HEK293 (cell line): ENCODE data around the gene RNASEH1.

Source experiments
- BCL11A ChIP-seq: fragments of 450-650 bp; formaldehyde crosslinking; IDR thresholded peaks from 2 replicates; pipeline ENCODE4 v1.5.1; 2016; ENCODE audit warnings: low read depth, missing biosample characterization, missing genetic modification characterization
- EGR2 ChIP-seq: fragments of 450-650 bp; formaldehyde crosslinking; IDR thresholded peaks from 2 replicates; pipeline ENCODE4 v1.5.1; 2016; ENCODE audit warnings: low read depth, missing biosample characterization, missing genetic modification characterization
- GLIS2 ChIP-seq: fragments of 450-650 bp; formaldehyde crosslinking; IDR thresholded peaks from 2 replicates; pipeline ENCODE4 v1.5.1; 2016; ENCODE audit warnings: missing biosample characterization, missing genetic modification characterization
- HOXC10 ChIP-seq: sonication (generic); formaldehyde crosslinking; IDR thresholded peaks from 2 replicates; pipeline ENCODE4 v1.8.1; 2023; ENCODE audit warnings: mild to moderate bottlenecking, missing genetic modification reagents
- KLF17 ChIP-seq: fragments of 450-650 bp; formaldehyde crosslinking; IDR thresholded peaks from 2 replicates; pipeline ENCODE4 v1.5.1; 2016; ENCODE audit warnings: missing biosample characterization, missing genetic modification characterization
- KLF9 ChIP-seq: fragments of 450-650 bp; formaldehyde crosslinking; IDR thresholded peaks from 2 replicates; pipeline ENCODE4 v1.5.1; 2016; ENCODE audit warnings: missing biosample characterization, missing genetic modification characterization, low read depth
- MZF1 ChIP-seq: fragments of 450-650 bp; formaldehyde crosslinking; IDR thresholded peaks from 2 replicates; pipeline ENCODE4 v1.5.1; 2017; ENCODE audit warnings: missing biosample characterization, missing genetic modification characterization, borderline replicate concordance
- SETDB1 ChIP-seq: IDR thresholded peaks from one replicate; pipeline ENCODE4 v1.6.1; 2017; ENCODE audit warnings: mild to moderate bottlenecking, low read length, moderate library complexity, mixed read lengths; ENCODE audit not compliant: insufficient read length
- SP2 ChIP-seq: fragments of 450-650 bp; formaldehyde crosslinking; IDR thresholded peaks from 2 replicates; pipeline ENCODE4 v1.5.1; 2016; ENCODE audit warnings: missing biosample characterization, missing genetic modification characterization
- SP7 ChIP-seq: fragments of 450-650 bp; formaldehyde crosslinking; IDR thresholded peaks from 2 replicates; pipeline ENCODE4 v1.5.1; 2016; ENCODE audit warnings: missing biosample characterization, missing genetic modification characterization
- TCF7L2 ChIP-seq: IDR thresholded peaks from 2 replicates; pipeline ENCODE4 v1.6.1; 2011; ENCODE audit warnings: low read depth, mild to moderate bottlenecking, inconsistent platforms, low read length, moderate library complexity, borderline replicate concordance
- ZBTB8A ChIP-seq: fragments of 450-650 bp; formaldehyde crosslinking; IDR thresholded peaks from 2 replicates; pipeline ENCODE4 v1.5.1; 2016; ENCODE audit warnings: missing biosample characterization, missing genetic modification characterization
- ZEB2 ChIP-seq: fragments of 450-650 bp; formaldehyde crosslinking; IDR thresholded peaks from 2 replicates; pipeline ENCODE4 v1.5.1; 2016; ENCODE audit warnings: missing biosample characterization, missing genetic modification characterization
- ZFHX2 ChIP-seq: fragments of 450-650 bp; formaldehyde crosslinking; conservative IDR thresholded peaks from 2 replicates; pipeline ENCODE4 v1.5.1; 2016; ENCODE audit warnings: missing biosample characterization, missing genetic modification characterization
- ZNF335 ChIP-seq: fragments of 450-650 bp; formaldehyde crosslinking; conservative IDR thresholded peaks from 2 replicates; pipeline ENCODE4 v1.5.1; 2016; ENCODE audit warnings: missing biosample characterization, missing genetic modification characterization
- ZNF366 ChIP-seq: fragments of 450-650 bp; formaldehyde crosslinking; conservative IDR thresholded peaks from 2 replicates; pipeline ENCODE4 v1.5.1; 2016; ENCODE audit warnings: missing biosample characterization, missing genetic modification characterization
- ZNF394 ChIP-seq: fragments of 450-650 bp; formaldehyde crosslinking; IDR thresholded peaks from 2 replicates; pipeline ENCODE4 v1.5.1; 2016; ENCODE audit warnings: missing biosample characterization, missing genetic modification characterization, mild to moderate bottlenecking, moderate library complexity, borderline replicate concordance
- ZNF416 ChIP-seq: fragments of 450-650 bp; formaldehyde crosslinking; IDR thresholded peaks from 2 replicates; pipeline ENCODE4 v1.5.1; 2016; ENCODE audit warnings: missing biosample characterization, missing genetic modification characterization
- ZNF423 ChIP-seq: fragments of 450-650 bp; formaldehyde crosslinking; IDR thresholded peaks from 2 replicates; pipeline ENCODE4 v1.5.1; 2016; ENCODE audit warnings: missing biosample characterization, missing genetic modification characterization
- ZNF518A ChIP-seq: fragments of 450-650 bp; formaldehyde crosslinking; conservative IDR thresholded peaks from 2 replicates; pipeline ENCODE4 v1.5.1; 2016; ENCODE audit warnings: low read depth, missing biosample characterization, missing genetic modification characterization
- ZNF571 ChIP-seq: fragments of 450-650 bp; formaldehyde crosslinking; IDR thresholded peaks from 2 replicates; pipeline ENCODE4 v1.5.0; 2017; ENCODE audit warnings: missing biosample characterization, missing genetic modification characterization
- ZNF610 ChIP-seq: fragments of 450-650 bp; formaldehyde crosslinking; IDR thresholded peaks from 2 replicates; pipeline ENCODE4 v1.5.1; 2016; ENCODE audit warnings: missing biosample characterization, missing genetic modification characterization, borderline replicate concordance
- ZNF624 ChIP-seq: fragments of 450-650 bp; formaldehyde crosslinking; IDR thresholded peaks from 2 replicates; pipeline ENCODE4 v1.5.1; 2017; ENCODE audit warnings: missing biosample characterization, missing genetic modification characterization
- ZNF629 ChIP-seq: fragments of 450-650 bp; formaldehyde crosslinking; IDR thresholded peaks from 2 replicates; pipeline ENCODE4 v1.5.1; 2017; ENCODE audit warnings: missing biosample characterization, missing genetic modification characterization
- ZNF664 ChIP-seq: fragments of 450-650 bp; formaldehyde crosslinking; IDR thresholded peaks from 2 replicates; pipeline ENCODE4 v1.5.1; 2016; ENCODE audit warnings: missing biosample characterization, missing genetic modification characterization
- ZNF747 ChIP-seq: fragments of 450-650 bp; formaldehyde crosslinking; IDR thresholded peaks from 2 replicates; pipeline ENCODE4 v1.5.1; 2016; ENCODE audit warnings: missing biosample characterization, missing genetic modification characterization
- ZSCAN23 ChIP-seq: fragments of 450-650 bp; formaldehyde crosslinking; IDR thresholded peaks from 2 replicates; pipeline ENCODE4 v1.5.1; 2016; ENCODE audit warnings: missing biosample characterization, missing genetic modification characterization
- ZXDB ChIP-seq: fragments of 450-650 bp; formaldehyde crosslinking; IDR thresholded peaks from 2 replicates; pipeline ENCODE4 v1.5.1; 2016; ENCODE audit warnings: missing biosample characterization, missing genetic modification characterization
- TF ChIP-seq, protein P1 (sequence below): fragments of 450-650 bp; formaldehyde crosslinking; IDR thresholded peaks from 2 replicates; pipeline ENCODE4 v1.5.1; 2016; ENCODE audit warnings: missing biosample characterization, missing genetic modification characterization
- TF ChIP-seq, protein P2 (sequence below): fragments of 450-650 bp; formaldehyde crosslinking; IDR thresholded peaks from 2 replicates; pipeline ENCODE4 v1.5.1; 2016; ENCODE audit warnings: missing biosample characterization, missing genetic modification characterization
- TF ChIP-seq, protein P3 (sequence below): fragments of 450-650 bp; formaldehyde crosslinking; IDR thresholded peaks from 2 replicates; pipeline ENCODE4 v1.5.1; 2016; ENCODE audit warnings: missing biosample characterization, missing genetic modification characterization

RNASEH1 gene

GRCh38 chr2:3558205-3559014 lies at the start of gene RNASEH1 (continued):
- peak; percentile 65 for TF ChIP-seq ZFHX2 (tag by site-specific recombination)
- TF ChIP-seq ZNF518A = 0 out of 2 replicates have a peak, but pooled peaks have one; percentile 20
- TF ChIP-seq ZNF416 (tag by site-specific recombination) = no peak
- TF ChIP-seq EGR2 (tag by site-specific recombination) = peak; percentile 54
- TF ChIP-seq HOXC10 (CRISPR knock-in tag) = no peak
- TF ChIP-seq ZNF664 (tag by site-specific recombination) = no peak
- no peak for TF ChIP-seq ZSCAN23 (tag by site-specific recombination)
- TF ChIP-seq ZNF624 (tag by site-specific recombination) = no peak
- TF ChIP-seq ZNF571 = no peak
- TF ChIP-seq, protein P1, sequence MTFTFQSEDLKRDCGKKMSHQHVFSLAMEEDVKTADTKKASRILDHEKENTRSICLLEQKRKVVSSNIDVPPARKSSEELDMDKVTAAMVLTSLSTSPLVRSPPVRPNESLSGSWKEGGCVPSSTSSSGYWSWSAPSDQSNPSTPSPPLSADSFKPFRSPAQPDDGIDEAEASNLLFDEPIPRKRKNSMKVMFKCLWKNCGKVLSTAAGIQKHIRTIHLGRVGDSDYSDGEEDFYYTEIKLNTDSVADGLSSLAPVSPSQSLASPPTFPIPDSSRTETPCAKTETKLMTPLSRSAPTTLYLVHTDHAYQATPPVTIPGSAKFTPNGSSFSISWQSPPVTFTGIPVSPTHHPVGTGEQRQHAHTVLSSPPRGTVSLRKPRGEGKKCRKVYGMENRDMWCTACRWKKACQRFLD (tag by site-specific recombination) = peak; percentile 87
- 0 out of 2 replicates have a peak, but pooled peaks have one; percentile 19 for TF ChIP-seq SP7 (tag by site-specific recombination)
- no peak for TF ChIP-seq SETDB1
- TF ChIP-seq ZBTB8A (tag by site-specific recombination) = peak; percentile 95
- peak; percentile 73 for TF ChIP-seq GLIS2 (tag by site-specific recombination)
- peak; percentile 95 for TF ChIP-seq SP2
- TF ChIP-seq ZNF747 (tag by site-specific recombination) = no peak
- no peak for TF ChIP-seq MZF1
- TF ChIP-seq ZNF629 (tag by site-specific recombination) = peak; percentile 72
- TF ChIP-seq ZNF394 (tag by site-specific recombination) = no peak
- peak; percentile 71 for TF ChIP-seq ZNF335 (tag by site-specific recombination)
- 0 out of 2 replicates have a peak, but pooled peaks have one; percentile 10 for TF ChIP-seq KLF17 (tag by site-specific recombination)
- TF ChIP-seq ZXDB = peak; percentile 73
- TF ChIP-seq ZNF366 (tag by site-specific recombination) = no peak
- peak; percentile 40; the same call in 1 of the 2 replicates for TF ChIP-seq TCF7L2
- TF ChIP-seq ZEB2 (tag by site-specific recombination) = peak; percentile 68
- no peak for TF ChIP-seq BCL11A
- TF ChIP-seq, protein P2, sequence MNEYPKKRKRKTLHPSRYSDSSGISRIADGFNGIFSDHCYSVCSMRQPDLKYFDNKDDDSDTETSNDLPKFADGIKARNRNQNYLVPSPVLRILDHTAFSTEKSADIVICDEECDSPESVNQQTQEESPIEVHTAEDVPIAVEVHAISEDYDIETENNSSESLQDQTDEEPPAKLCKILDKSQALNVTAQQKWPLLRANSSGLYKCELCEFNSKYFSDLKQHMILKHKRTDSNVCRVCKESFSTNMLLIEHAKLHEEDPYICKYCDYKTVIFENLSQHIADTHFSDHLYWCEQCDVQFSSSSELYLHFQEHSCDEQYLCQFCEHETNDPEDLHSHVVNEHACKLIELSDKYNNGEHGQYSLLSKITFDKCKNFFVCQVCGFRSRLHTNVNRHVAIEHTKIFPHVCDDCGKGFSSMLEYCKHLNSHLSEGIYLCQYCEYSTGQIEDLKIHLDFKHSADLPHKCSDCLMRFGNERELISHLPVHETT (tag by site-specific recombination) = no peak
- TF ChIP-seq, protein P3, sequence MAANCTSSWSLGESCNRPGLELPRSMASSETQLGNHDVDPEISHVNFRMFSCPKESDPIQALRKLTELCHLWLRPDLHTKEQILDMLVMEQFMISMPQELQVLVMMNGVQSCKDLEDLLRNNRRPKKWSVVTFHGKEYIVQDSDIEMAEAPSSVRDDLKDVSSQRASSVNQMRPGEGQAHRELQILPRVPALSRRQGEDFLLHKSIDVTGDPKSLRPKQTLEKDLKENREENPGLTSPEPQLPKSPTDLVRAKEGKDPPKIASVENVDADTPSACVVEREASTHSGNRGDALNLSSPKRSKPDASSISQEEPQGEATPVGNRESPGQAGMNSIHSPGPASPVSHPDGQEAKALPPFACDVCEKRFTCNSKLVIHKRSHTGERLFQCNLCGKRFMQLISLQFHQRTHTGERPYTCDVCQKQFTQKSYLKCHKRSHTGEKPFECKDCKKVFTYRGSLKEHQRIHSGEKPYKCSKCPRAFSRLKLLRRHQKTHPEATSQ (tag by site-specific recombination) = no peak
- TF ChIP-seq ZNF610 = no peak
- peak; percentile 77 for TF ChIP-seq ZNF423 (tag by site-specific recombination)
- peak; percentile 59; the same call in 1 of the 2 replicates for TF ChIP-seq KLF9
